GM23248 (cell line): ENCODE results near the gene GPC4.

Source experiments
- EZH2 ChIP-seq: fragments of 200-600 bp; sonication (generic); IDR thresholded peaks from 2 replicates; pipeline ENCODE4 v1.6.1; 2018; ENCODE audit warnings: antibody characterized with exemption, mild to moderate bottlenecking; ENCODE audit not compliant: insufficient read depth, poor library complexity, severe bottlenecking
- EZH2phosphoT487 ChIP-seq: fragments of 200-600 bp; sonication (generic); IDR thresholded peaks from 2 replicates; pipeline ENCODE4 v1.6.1; 2018; ENCODE audit warnings: antibody characterized with exemption, moderate library complexity, mild to moderate bottlenecking, low read depth; ENCODE audit not compliant: insufficient read depth

- TF ChIP-seq EZH2 (no peak), EZH2phosphoT487 (no peak)
These were observed 2.6 kb downstream of the GPC4 start for GRCh38 chrX:133412665-133413064.
